Upper lobe of right lung (tissue), 1 donor: Measurements from ENCODE around the gene CDC14B. TPM values are rescaled to one million over a fixed set of nuclear protein-coding genes. Genes with fewer than 3 reads are reported as not detected.
A peak's percentile ranks its signal among the peaks of the same experiment; 100 is the strongest.

Experiments
- ATAC-seq: fragments of 200-7000 bp; cut with Tn5 transposase; one replicate; pipeline ENCODE4 v1.9.1; 2020; ENCODE audit warnings: mild to moderate bottlenecking, moderate library complexity
- DNase-seq: peaks from one replicate; pipeline ENCODE4 v3.0.0-alpha.2; 2020
- H3K27ac ChIP-seq: fragments of 200-600 bp; one replicate; pipeline ENCODE4 v1.8.0; 2022
- H3K27me3 ChIP-seq: fragments of 200-600 bp; one replicate; pipeline ENCODE4 v1.8.0; 2022; ENCODE audit warnings: mild to moderate bottlenecking
- H3K36me3 ChIP-seq: fragments of 200-600 bp; one replicate; pipeline ENCODE4 v1.8.0; 2022
- H3K4me1 ChIP-seq: fragments of 200-600 bp; one replicate; pipeline ENCODE4 v1.8.0; 2022
- H3K4me3 ChIP-seq: fragments of 200-600 bp; one replicate; pipeline ENCODE4 v1.8.0; 2022; ENCODE audit warnings: mild to moderate bottlenecking
- H3K9me3 ChIP-seq: fragments of 200-600 bp; one replicate; pipeline ENCODE4 v1.8.0; 2022
- intact Hi-C: fragments of 100-400 bp; cut with DNase I; formaldehyde crosslinking; loops from one replicate; pipeline ENCODE4 v1.11.0; 2022
- total RNA-seq: library from RNA; stranded (reverse); fragmentation: NEBNext Ultra II Directional; extraction: Animal tissue kit (Norgen Biotek cat#: 25700); gene quantifications from one replicate; pipeline ENCODE4 v1.2.1, GENCODE V29; 2021
- TF ChIP-seq, protein P1 (sequence below): fragments of 200-600 bp; IDR thresholded peaks from one replicate; pipeline ENCODE4 v1.8.0; 2022; ENCODE audit warnings: antibody characterized with exemption
- donor health status: DM: no; HTN: yes; CAD: no; lungs with severe emphysema.

Gene CDC14B
- total RNA-seq, 1 donor from 2014 or later = 14.5 TPM

DNA sequence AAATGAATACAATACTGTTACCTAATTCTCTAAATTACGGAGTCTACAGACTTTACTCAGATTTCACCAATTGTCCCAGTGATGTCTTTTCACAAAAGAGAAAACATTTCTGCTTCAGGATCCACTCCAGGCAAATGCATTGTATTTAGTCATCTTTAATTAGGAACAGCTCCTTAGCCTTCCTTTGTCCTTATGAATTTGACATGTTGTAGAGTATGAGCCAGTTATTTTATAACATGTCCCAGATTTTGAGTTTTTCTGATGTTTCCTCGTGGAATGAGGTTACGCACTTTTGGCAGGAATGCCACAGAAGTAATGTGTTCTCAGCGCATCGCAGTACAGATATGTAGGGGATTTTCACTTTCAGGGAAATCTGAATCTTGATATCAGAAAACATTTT lies 159.2 kb downstream of the CDC14B start:
- Histone ChIP-seq H3K36me3 (peaks cover 3% of the 10 kb centered on the region), H3K4me3 (no peak overlapping the region), H3K9me3 (no peaks in the 10 kb centered on the region), H3K27me3 (no peaks in the 10 kb centered on the region), H3K27ac (no peak overlapping the region), H3K4me1 (no peaks in the 10 kb centered on the region)
- TF ChIP-seq, protein P1, sequence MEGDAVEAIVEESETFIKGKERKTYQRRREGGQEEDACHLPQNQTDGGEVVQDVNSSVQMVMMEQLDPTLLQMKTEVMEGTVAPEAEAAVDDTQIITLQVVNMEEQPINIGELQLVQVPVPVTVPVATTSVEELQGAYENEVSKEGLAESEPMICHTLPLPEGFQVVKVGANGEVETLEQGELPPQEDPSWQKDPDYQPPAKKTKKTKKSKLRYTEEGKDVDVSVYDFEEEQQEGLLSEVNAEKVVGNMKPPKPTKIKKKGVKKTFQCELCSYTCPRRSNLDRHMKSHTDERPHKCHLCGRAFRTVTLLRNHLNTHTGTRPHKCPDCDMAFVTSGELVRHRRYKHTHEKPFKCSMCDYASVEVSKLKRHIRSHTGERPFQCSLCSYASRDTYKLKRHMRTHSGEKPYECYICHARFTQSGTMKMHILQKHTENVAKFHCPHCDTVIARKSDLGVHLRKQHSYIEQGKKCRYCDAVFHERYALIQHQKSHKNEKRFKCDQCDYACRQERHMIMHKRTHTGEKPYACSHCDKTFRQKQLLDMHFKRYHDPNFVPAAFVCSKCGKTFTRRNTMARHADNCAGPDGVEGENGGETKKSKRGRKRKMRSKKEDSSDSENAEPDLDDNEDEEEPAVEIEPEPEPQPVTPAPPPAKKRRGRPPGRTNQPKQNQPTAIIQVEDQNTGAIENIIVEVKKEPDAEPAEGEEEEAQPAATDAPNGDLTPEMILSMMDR = no peak
- intact Hi-C loops = no loop called here
- DNase-seq (no peak), ATAC-seq (no peak)

DNA sequence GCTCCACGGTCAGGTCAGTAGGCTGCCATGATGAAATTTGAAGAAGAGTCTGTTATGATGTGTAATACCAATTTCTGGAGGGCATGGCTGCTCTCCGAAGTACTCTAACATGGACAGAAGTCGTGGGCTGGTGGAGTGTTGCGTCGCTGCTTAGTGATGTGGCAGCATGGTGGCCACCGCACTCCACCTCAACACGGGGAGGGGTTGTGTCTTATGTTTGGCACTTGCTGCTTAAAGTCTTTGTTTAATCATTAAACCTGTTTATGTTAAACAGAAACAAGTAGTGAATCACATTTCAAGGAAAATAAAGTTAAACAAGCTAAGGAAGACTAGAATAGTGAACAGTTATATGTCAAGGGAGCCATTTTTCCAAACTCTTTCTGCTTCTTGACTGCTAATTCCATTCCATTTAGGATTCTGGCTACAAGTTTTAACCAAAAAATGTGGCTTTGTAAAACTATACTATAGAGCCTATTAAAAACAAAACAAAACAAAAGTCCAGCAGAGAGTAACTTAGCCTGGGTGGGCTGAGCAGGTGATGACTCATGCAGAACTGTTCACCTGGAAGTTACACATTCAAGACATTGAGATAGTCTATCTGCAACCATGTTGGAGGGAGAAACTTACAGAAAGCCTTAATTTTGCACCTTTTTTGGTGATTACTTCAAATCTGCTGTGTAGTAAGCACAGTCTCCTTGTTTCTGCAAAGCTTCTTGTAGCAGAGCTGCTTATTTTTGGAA lies 160.2 kb downstream of the CDC14B start:
- TF ChIP-seq, protein P1 = no peak
- no peaks in the 10 kb centered on the region for H3K4me1 ChIP-seq
- DNase-seq (no peak), ATAC-seq (no peak)
- H3K27me3 ChIP-seq = no peaks in the 10 kb centered on the region
- intact Hi-C loops = no loop called here
- no peak overlapping the region for H3K27ac ChIP-seq
- no peaks in the 10 kb centered on the region for H3K9me3 ChIP-seq
- no peaks in the 10 kb centered on the region for H3K36me3 ChIP-seq
- H3K4me3 ChIP-seq = no peak overlapping the region

DNA sequence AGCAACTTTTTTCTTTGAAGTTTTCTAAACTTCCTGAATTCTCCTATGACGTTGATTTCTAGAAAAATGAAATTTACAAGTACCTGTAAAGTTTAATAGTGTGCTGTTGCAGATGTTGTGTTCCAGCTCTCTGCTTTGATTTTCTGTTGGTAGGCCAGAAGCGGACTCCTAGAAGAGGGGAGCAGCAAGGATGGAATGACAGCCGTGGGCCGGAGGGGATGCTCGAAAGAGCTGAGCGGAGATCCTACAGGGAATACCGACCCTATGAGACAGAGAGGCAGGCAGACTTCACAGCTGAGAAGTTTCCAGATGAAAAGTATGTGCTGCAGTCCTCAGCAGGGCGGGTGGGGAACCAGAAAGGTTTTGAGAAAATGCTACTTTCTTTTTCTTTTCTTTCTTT lies 161.4 kb downstream of the CDC14B start:
- no peaks in the 10 kb centered on the region for H3K4me1 ChIP-seq
- H3K27me3 ChIP-seq = no peaks in the 10 kb centered on the region
- DNase-seq (no peak), ATAC-seq (no peak)
- TF ChIP-seq, protein P1 = no peak
- H3K9me3 ChIP-seq = no peaks in the 10 kb centered on the region
- intact Hi-C loops = no loop called here
- no peak overlapping the region for H3K27ac ChIP-seq
- H3K36me3 ChIP-seq = no peaks in the 10 kb centered on the region
- no peak overlapping the region for H3K4me3 ChIP-seq

DNA sequence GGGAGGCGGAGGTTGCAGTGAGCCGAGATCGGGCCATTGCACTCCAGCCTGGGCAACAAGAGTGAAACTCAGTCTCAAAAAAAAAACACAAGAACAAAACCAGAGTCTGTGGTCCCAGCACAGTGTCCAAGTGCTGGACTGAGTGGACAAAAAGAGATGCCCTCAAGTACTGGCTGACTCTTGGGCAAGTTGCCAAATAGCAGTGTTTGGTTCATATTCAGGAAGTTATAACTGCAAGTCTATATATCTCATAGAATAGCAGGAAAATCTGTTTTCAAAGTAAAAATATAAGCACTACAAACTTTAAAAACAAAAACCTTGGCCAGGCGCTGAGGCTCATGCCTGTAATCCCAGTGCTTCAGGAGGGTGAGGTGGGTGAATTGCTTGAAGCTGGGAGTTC lies 162.4 kb downstream of the CDC14B start:
- no peak for ATAC-seq
- H3K4me3 ChIP-seq = no peak overlapping the region

DNA sequence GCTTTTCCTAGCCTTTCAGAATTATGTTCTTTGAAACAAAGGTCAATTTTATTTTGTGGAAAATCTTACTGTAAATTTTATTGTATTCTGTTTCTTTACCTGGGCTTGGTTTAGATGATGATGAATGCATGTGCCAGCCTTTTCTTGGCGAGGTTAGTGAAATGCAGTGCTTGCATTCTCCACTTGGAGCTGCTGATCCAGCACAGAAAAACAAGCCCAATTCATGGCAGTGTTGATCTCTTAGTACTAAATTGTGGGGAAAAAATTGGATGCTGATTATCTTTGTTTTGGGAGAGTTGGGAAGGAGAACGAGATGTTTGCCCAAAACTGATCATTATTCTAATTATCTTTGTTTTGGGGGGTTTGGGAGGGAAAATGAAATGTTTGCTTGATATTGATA lies 166.0 kb downstream of the CDC14B start:
- DNase-seq (no peak), ATAC-seq (no peak)
- no peaks in the 10 kb centered on the region for H3K27me3 ChIP-seq
- TF ChIP-seq, protein P1 = peak; percentile 46
- H3K36me3 ChIP-seq = no peaks in the 10 kb centered on the region
- H3K4me1 ChIP-seq = peaks cover 6% of the 10 kb centered on the region
- intact Hi-C loops = no loop called here
- H3K27ac ChIP-seq = no peak overlapping the region
- no peak overlapping the region for H3K4me3 ChIP-seq
- no peaks in the 10 kb centered on the region for H3K9me3 ChIP-seq

More for the DNA sequence above, 162.4 kb downstream of the CDC14B start:
- Histone ChIP-seq H3K4me1 (no peaks in the 10 kb centered on the region), H3K9me3 (no peaks in the 10 kb centered on the region), H3K27ac (no peak overlapping the region), H3K36me3 (no peaks in the 10 kb centered on the region), H3K27me3 (no peaks in the 10 kb centered on the region)
- intact Hi-C loops = no loop called here
- DNase-seq = no peak
- TF ChIP-seq, protein P1 = no peak
